SK-N-SH (cell line): ENCODE data around the gene DHDDS. TPM values are rescaled to one million over a fixed set of nuclear protein-coding genes. Genes with fewer than 3 reads are reported as not detected.
"Not testable (repeated sequence)": the region's sequence is repeated elsewhere in the genome, so short reads cannot be mapped to it uniquely, and the experiment has no call there.

Experiments
- CTCF ChIA-PET: fragments of 300-600, 350-600 bp; formaldehyde crosslinking; extraction: SDS; loops from one replicate; lab custom pipeline; 2021; lab: Yijun Ruan, JAX
- POLR2A ChIA-PET: fragments of 350-600 bp; sonication (Branson Sonifier 250); formaldehyde crosslinking; extraction: SDS; loops from one replicate; lab custom pipeline; 2020; ENCODE audit warnings: antibody characterized with exemption, inconsistent platforms; lab: Yijun Ruan, JAX
- DNase-seq: peaks from one replicate; pipeline ENCODE4 v3.0.0; 2012
- H2AFZ ChIP-seq: fragments of 200-600 bp; sonication (generic); 2 replicates; pipeline ENCODE4 v1.8.1; 2016; ENCODE audit warnings: antibody characterized with exemption, mild to moderate bottlenecking, low read depth
- H3F3A ChIP-seq: fragments of 200-600 bp; sonication (generic); replicated peaks from 2 replicates; pipeline ENCODE3; 2016; ENCODE audit warnings: antibody characterized with exemption, mild to moderate bottlenecking; ENCODE audit not compliant: insufficient read depth
- H3K27ac ChIP-seq, 2 experiments: fragments of 200-500 bp in 1 of 2; fragments of 200-600 bp in 1 of 2; sonication (Bioruptor generic) in 1 of 2; sonication (generic), shearing (Covaris generic) in 1 of 2; 2 replicates each; pipeline versions ENCODE4 v1.5.1 to v1.6.1; 2014 to 2016; ENCODE audit warnings: low read depth in 2 of 2, inconsistent platforms in 1 of 2, low read length in 1 of 2, mild to moderate bottlenecking in 1 of 2, mixed read lengths in 1 of 2
- H3K27me3 ChIP-seq: fragments of 200-600 bp; sonication (generic), shearing (Covaris generic); 2 replicates; pipeline ENCODE4 v1.6.1; 2016; ENCODE audit warnings: mixed run types; ENCODE audit not compliant: insufficient read depth
- H3K36me3 ChIP-seq, 2 experiments: fragments of 200-500 bp in 1 of 2; fragments of 200-600 bp in 1 of 2; sonication (Bioruptor generic) in 1 of 2; sonication (generic) in 1 of 2; replicated peaks in 1 of 2; 2 replicates each; pipeline versions ENCODE3 to v1.5.1; 2014 to 2016; ENCODE audit warnings: low read length in 1 of 2, mild to moderate bottlenecking in 1 of 2; ENCODE audit not compliant: insufficient read depth in 2 of 2, control insufficient read depth in 1 of 2
- H3K4me1 ChIP-seq, 2 experiments: fragments of 200-500 bp in 1 of 2; fragments of 200-600 bp in 1 of 2; sonication (Bioruptor generic) in 1 of 2; sonication (generic), shearing (Covaris generic) in 1 of 2; 2 replicates each; pipeline versions ENCODE4 v1.5.1 to v1.6.1; 2014 to 2016; ENCODE audit warnings: low read depth in 1 of 2, low read length in 1 of 2, mixed run types in 1 of 2; ENCODE audit not compliant: insufficient read depth in 2 of 2, control insufficient read depth in 1 of 2
- H3K4me2 ChIP-seq: fragments of 200-600 bp; sonication (generic), shearing (Covaris generic); 2 replicates; pipeline ENCODE4 v1.6.1; 2017; ENCODE audit warnings: mixed run types
- H3K4me3 ChIP-seq, 2 experiments: fragments of 200-500 bp in 1 of 2; fragments of 200-600 bp in 1 of 2; sonication (Bioruptor generic) in 1 of 2; sonication (generic), shearing (Covaris generic) in 1 of 2; 2 replicates each; pipeline versions ENCODE4 v1.5.1 to v1.8.1; 2014 to 2016; ENCODE audit warnings: low read depth in 2 of 2, inconsistent platforms in 1 of 2, low read length in 1 of 2, mild to moderate bottlenecking in 1 of 2, mixed read lengths in 1 of 2, moderate library complexity in 1 of 2
- H3K79me2 ChIP-seq: fragments of 200-600 bp; sonication (generic); 2 replicates; pipeline ENCODE4 v1.8.1; 2017; ENCODE audit warnings: mild to moderate bottlenecking; ENCODE audit not compliant: insufficient read depth
- H3K9ac ChIP-seq: fragments of 200-600 bp; sonication (generic); 2 replicates; pipeline ENCODE4 v1.6.1; 2017; ENCODE audit warnings: mixed run types
- H3K9me2 ChIP-seq: fragments of 200-600 bp; sonication (generic); 2 replicates; pipeline ENCODE4 v1.6.1; 2017; ENCODE audit warnings: mixed run types
- H3K9me3 ChIP-seq: fragments of 200-600 bp; sonication (generic); 2 replicates; pipeline ENCODE4 v1.6.1; 2017; ENCODE audit warnings: mixed run types, mild to moderate bottlenecking, moderate library complexity
- H4K20me1 ChIP-seq: fragments of 200-600 bp; sonication (generic); 2 replicates; pipeline ENCODE4 v1.6.1; 2017; ENCODE audit warnings: mild to moderate bottlenecking, mixed run types; ENCODE audit not compliant: insufficient read depth
- ELF1 ChIP-seq: IDR thresholded peaks from 2 replicates; pipeline ENCODE4 v1.4.0; 2012
- EP300 ChIP-seq, 2 experiments: IDR thresholded peaks; 2 replicates each; pipeline versions ENCODE4 v1.4.0 to v1.6.1; 2012; ENCODE audit warnings: borderline replicate concordance in 1 of 2, low read depth in 1 of 2, low read length in 1 of 2
- EZH2phosphoT487 ChIP-seq: fragments of 200-600 bp; sonication (generic); IDR thresholded peaks from 2 replicates; pipeline ENCODE4 v1.6.1; 2017; ENCODE audit warnings: low read depth, mixed run types, mild to moderate bottlenecking, antibody characterized with exemption, moderate library complexity, borderline replicate concordance
- FOXJ3 ChIP-seq: sonication (generic); formaldehyde crosslinking; IDR thresholded peaks from 2 replicates; pipeline ENCODE4 v1.5.1; 2020; ENCODE audit warnings: mild to moderate bottlenecking, missing genetic modification reagents
- GABPA ChIP-seq: IDR thresholded peaks from 2 replicates; pipeline ENCODE4 v1.4.0; 2012; ENCODE audit warnings: low read depth, mild to moderate bottlenecking
- JUND ChIP-seq: IDR thresholded peaks from 2 replicates; pipeline ENCODE4 v1.4.0; 2012
- MEF2A ChIP-seq: IDR thresholded peaks from 2 replicates; pipeline ENCODE4 v1.4.0; 2012; ENCODE audit warnings: low read depth, borderline replicate concordance
- NFIC ChIP-seq: IDR thresholded peaks from 2 replicates; pipeline ENCODE4 v1.4.0; 2012; ENCODE audit warnings: borderline replicate concordance
- NRF1 ChIP-seq: IDR thresholded peaks from 2 replicates; pipeline ENCODE4 v1.6.1; 2012; ENCODE audit warnings: low read depth, mild to moderate bottlenecking, low read length
- POLR2AphosphoS5 ChIP-seq: IDR thresholded peaks from 2 replicates; pipeline ENCODE4 v1.6.1; 2012; ENCODE audit warnings: low read depth, low read length
- RAD21 ChIP-seq: IDR thresholded peaks from 2 replicates; pipeline ENCODE4 v1.6.1; 2012; ENCODE audit warnings: mild to moderate bottlenecking, low read length
- RXRA ChIP-seq: IDR thresholded peaks from 2 replicates; pipeline ENCODE4 v1.4.0; 2012; ENCODE audit warnings: low read depth, mild to moderate bottlenecking, borderline replicate concordance
- SIN3A ChIP-seq: IDR thresholded peaks from 2 replicates; pipeline ENCODE4 v1.6.1; 2012; ENCODE audit warnings: low read depth, mild to moderate bottlenecking, low read length, moderate library complexity, borderline replicate concordance
- SMC3 ChIP-seq: IDR thresholded peaks from 2 replicates; pipeline ENCODE4 v1.6.1; 2012; ENCODE audit warnings: low read depth, low read length, improper control_type of control experiment
- USF1 ChIP-seq: IDR thresholded peaks from 2 replicates; pipeline ENCODE4 v1.4.0; 2012; ENCODE audit warnings: low read depth, borderline replicate concordance
- USF2 ChIP-seq: fragments of 150-350 bp; IDR thresholded peaks from 2 replicates; pipeline ENCODE4 v1.6.1; 2017; ENCODE audit warnings: antibody characterized with exemption, low read length, low read depth, borderline replicate concordance
- WGBS: methylation state at CpG from one replicate; pipeline ENCODE4 v1.1.6; 2017; ENCODE audit warnings: low lambda C conversion rate; 5-methylcytosine and 5-hydroxymethylcytosine counted together
- polyA plus RNA-seq, 3 experiments: library from polyadenylated mRNA; depleted of rRNA; stranded (reverse); fragments of >200 nt; gene quantifications; 2 replicates each; pipeline ENCODE4 v1.2.3, GENCODE V29; 2012
- TF ChIP-seq, protein P1 (sequence below): IDR thresholded peaks from 2 replicates; pipeline ENCODE4 v1.4.0; 2012; ENCODE audit warnings: low read depth

The DHDDS gene
- polyA plus RNA-seq, 1 of the 3 experiments (the other 2 are of a cell fraction): 25.0 TPM

GRCh38 chr1:26431979-26432695, at the start of gene DHDDS (continued):
- TF ChIP-seq EZH2phosphoT487 (no peak), SMC3 (no peak), SIN3A (0 out of 2 replicates have a peak, but pooled peaks have one; percentile 88), GABPA (peak; percentile 70), RXRA (no peak), EP300 (IDR thresholded peaks at IDR 0.05; ENCODE audit: borderline replicate concordance in 1 of 2, low read depth in 1 of 2, low read length in 1 of 2) (no peak)
- TF ChIP-seq, all 33 proteins: peak for 14

DNA sequence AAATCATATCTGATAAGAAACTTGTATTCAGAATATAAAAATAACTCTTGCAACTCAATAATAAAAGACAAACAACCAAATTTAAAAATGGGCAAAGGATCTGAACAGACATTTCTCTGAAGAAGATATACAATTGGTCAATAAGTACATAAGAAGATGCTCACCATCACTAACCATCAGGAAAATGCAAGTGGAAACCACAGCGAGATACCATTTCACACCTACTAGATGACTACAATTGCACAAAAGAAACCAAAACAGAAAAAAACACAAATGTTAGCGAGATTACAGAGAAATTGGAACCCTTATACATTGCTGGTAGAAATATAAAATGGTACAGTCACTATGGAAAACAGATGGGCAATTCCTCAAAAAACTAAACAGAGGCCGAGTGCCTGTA, 48.0 kb upstream of the DHDDS start:
- Histone ChIP-seq H3K4me1 (no peaks in the 10 kb centered on the region), H3K9me2 (no peaks in the 10 kb centered on the region), H3K79me2 (no peaks in the 10 kb centered on the region), H3K36me3 (no peaks in the 10 kb centered on the region), H3F3A (no peaks in the 10 kb centered on the region), H3K27me3 (no peaks in the 10 kb centered on the region), H3K4me2 (no peak overlapping the region), H4K20me1 (no peaks in the 10 kb centered on the region), H3K27ac (no peak overlapping the region), H3K4me3 (no peak overlapping the region), H3K9ac (no peak overlapping the region), H2AFZ (no peak overlapping the region), H3K9me3 (no peaks in the 10 kb centered on the region)
- ChIA-PET POLR2A (no interaction called here), CTCF (no interaction called here)
- TF ChIP-seq NRF1 (no peak), JUND (no peak), ELF1 (no peak), MEF2A (no peak), NFIC (no peak), SMC3 (no peak), FOXJ3 (CRISPR knock-in tag) (no peak), USF2 (no peak), USF1 (no peak), POLR2AphosphoS5 (no peak), RAD21 (no peak)
- TF ChIP-seq, protein P1, sequence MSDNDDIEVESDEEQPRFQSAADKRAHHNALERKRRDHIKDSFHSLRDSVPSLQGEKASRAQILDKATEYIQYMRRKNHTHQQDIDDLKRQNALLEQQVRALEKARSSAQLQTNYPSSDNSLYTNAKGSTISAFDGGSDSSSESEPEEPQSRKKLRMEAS: no peak
- WGBS: 81% methylated on average over 3 of the region's 3 CpGs
- no peak for DNase-seq

DNA sequence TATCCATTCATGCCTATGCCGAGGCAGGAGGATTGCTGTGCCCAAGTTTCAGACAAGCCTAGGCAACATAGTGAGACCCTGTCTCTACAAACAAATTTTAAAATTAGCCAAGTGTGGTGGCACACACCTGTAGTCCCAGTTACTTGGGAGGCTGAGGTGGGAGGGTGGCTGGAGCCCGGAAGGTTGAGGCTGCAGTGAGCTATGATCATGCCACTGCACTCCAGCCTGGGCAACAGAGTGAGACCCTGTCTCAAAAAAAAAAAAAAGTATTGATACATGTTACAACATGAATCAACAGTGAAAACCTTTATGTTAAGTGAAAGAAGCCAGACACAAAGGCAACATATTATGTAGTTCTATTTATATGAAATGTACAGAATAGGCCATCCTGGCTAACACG, 47.1 kb upstream of the DHDDS start:
- H3K4me2 ChIP-seq, H4K20me1 ChIP-seq, H3K4me1 ChIP-seq, H3K79me2 ChIP-seq, H2AFZ ChIP-seq, H3K9ac ChIP-seq, H3F3A ChIP-seq, POLR2A ChIA-PET, H3K4me3 ChIP-seq, H3K27ac ChIP-seq, H3K9me3 ChIP-seq, DNase-seq, H3K27me3 ChIP-seq, H3K9me2 ChIP-seq, H3K36me3 ChIP-seq: not testable (repeated sequence)
- WGBS: 94% methylated on average over 3 of the region's 3 CpGs
- CTCF ChIA-PET: interaction anchor here (1.6 kb wide), 2 partner anchors 20 to 32 kb away, joined by 4 to 7 read pairs; no protein-coding TSS in a partner anchor
